Mesenchymal stem cell (in vitro differentiated cells and primary cell): Measurements from ENCODE around the gene FOXI1.

Experiments
- DNase-seq: peaks from one replicate; pipeline ENCODE4 v3.0.0-alpha.2; 2013
- H2AFZ ChIP-seq: one replicate; pipeline ENCODE4 v1.6.1; 2013; ENCODE audit warnings: low read depth, mild to moderate bottlenecking, control low read depth, inconsistent platforms, low read length, moderate library complexity
- H2AK5ac ChIP-seq: 2 replicates; pipeline ENCODE4 v1.6.1; 2013; ENCODE audit warnings: low read length, moderate library complexity, mild to moderate bottlenecking, inconsistent platforms; ENCODE audit not compliant: severe bottlenecking
- H2BK120ac ChIP-seq: one replicate; pipeline ENCODE4 v1.6.1; 2013; ENCODE audit warnings: low read depth, mild to moderate bottlenecking, inconsistent platforms, low read length, moderate library complexity
- H2BK12ac ChIP-seq, 2 experiments: one replicate each; pipeline ENCODE4 v1.6.1; 2013; ENCODE audit warnings: inconsistent platforms in 2 of 2, low read length in 2 of 2, mild to moderate bottlenecking in 2 of 2, moderate library complexity in 2 of 2, control low read depth in 1 of 2
- H2BK15ac ChIP-seq: one replicate; pipeline ENCODE4 v1.6.1; 2013; ENCODE audit warnings: mild to moderate bottlenecking, low read depth, inconsistent platforms; ENCODE audit not compliant: poor library complexity, severe bottlenecking
- H2BK5ac ChIP-seq: 2 replicates; pipeline ENCODE4 v1.6.1; 2013; ENCODE audit warnings: low read depth, mild to moderate bottlenecking, low read length, control low read depth, inconsistent platforms; ENCODE audit not compliant: poor library complexity, severe bottlenecking
- H3K14ac ChIP-seq, 2 experiments: one replicate each; pipeline ENCODE4 v1.6.1; 2013; ENCODE audit warnings: inconsistent platforms in 2 of 2, low read length in 2 of 2, control low read depth in 1 of 2, mild to moderate bottlenecking in 1 of 2, moderate library complexity in 1 of 2
- H3K18ac ChIP-seq, 2 experiments: one replicate each; pipeline ENCODE4 v1.6.1; 2013; ENCODE audit warnings: inconsistent platforms in 2 of 2, low read length in 2 of 2, control low read depth in 1 of 2, low read depth in 1 of 2, mild to moderate bottlenecking in 1 of 2
- H3K23ac ChIP-seq, 2 experiments: one replicate each; pipeline ENCODE4 v1.6.1; 2013; ENCODE audit warnings: inconsistent platforms in 2 of 2, low read length in 2 of 2, mild to moderate bottlenecking in 2 of 2, moderate library complexity in 2 of 2, control low read depth in 1 of 2
- H3K27ac ChIP-seq: 2 replicates; pipeline ENCODE4 v1.5.1; 2013; ENCODE audit warnings: mild to moderate bottlenecking, moderate library complexity, low read length, control low read depth, inconsistent platforms; ENCODE audit not compliant: poor library complexity, severe bottlenecking
- H3K27me3 ChIP-seq, 2 experiments: 2 replicates each; pipeline versions ENCODE4 v1.6.1 to v1.7.0; 2013; ENCODE audit warnings: low read length in 2 of 2, mild to moderate bottlenecking in 2 of 2, moderate library complexity in 2 of 2, control low read depth in 1 of 2, inconsistent platforms in 1 of 2; ENCODE audit not compliant: control insufficient read depth in 1 of 2, insufficient read depth in 1 of 2
- H3K36me3 ChIP-seq, 2 experiments: 2 replicates each; pipeline versions ENCODE4 v1.6.1 to v1.7.0; 2013; ENCODE audit warnings: low read length in 2 of 2, control low read depth in 1 of 2, inconsistent platforms in 1 of 2, low read depth in 1 of 2, mild to moderate bottlenecking in 1 of 2; ENCODE audit not compliant: insufficient read depth in 2 of 2, control insufficient read depth in 1 of 2
- H3K4ac ChIP-seq, 2 experiments: one replicate each; pipeline ENCODE4 v1.6.1; 2013; ENCODE audit warnings: inconsistent platforms in 2 of 2, low read length in 2 of 2, mild to moderate bottlenecking in 2 of 2, moderate library complexity in 2 of 2, control low read depth in 1 of 2, low read depth in 1 of 2
- H3K4me1 ChIP-seq: 2 replicates; pipeline ENCODE4 v1.6.1; 2013; ENCODE audit warnings: low read depth, low read length, control low read depth; ENCODE audit not compliant: control insufficient read depth, insufficient read depth
- H3K4me2 ChIP-seq: 2 replicates; pipeline ENCODE4 v1.6.1; 2013; ENCODE audit warnings: low read length, mild to moderate bottlenecking, inconsistent platforms; ENCODE audit not compliant: poor library complexity, severe bottlenecking
- H3K4me3 ChIP-seq, 2 experiments: 2 replicates each; pipeline versions ENCODE4 v1.5.1 to v1.7.0; 2013; ENCODE audit warnings: low read length in 2 of 2, mild to moderate bottlenecking in 2 of 2, control low read depth in 1 of 2, low read depth in 1 of 2; ENCODE audit not compliant: insufficient read depth in 1 of 2
- H3K79me1 ChIP-seq: replicated peaks from 2 replicates; pipeline ENCODE4 v1.6.1; 2013; ENCODE audit warnings: mild to moderate bottlenecking, control low read depth, low read length, inconsistent platforms; ENCODE audit not compliant: poor library complexity, severe bottlenecking
- H3K9ac ChIP-seq: 2 replicates; pipeline ENCODE4 v1.7.0; 2013; ENCODE audit warnings: mild to moderate bottlenecking, low read length, moderate library complexity
- H3K9me3 ChIP-seq: 2 replicates; pipeline ENCODE4 v1.7.0; 2013; ENCODE audit warnings: mild to moderate bottlenecking, low read length; ENCODE audit not compliant: control insufficient read depth
- H4K8ac ChIP-seq: one replicate; pipeline ENCODE4 v1.6.1; 2013; ENCODE audit warnings: inconsistent platforms, mild to moderate bottlenecking, low read length, moderate library complexity
- H4K91ac ChIP-seq: one replicate; pipeline ENCODE4 v1.6.1; 2013; ENCODE audit warnings: mild to moderate bottlenecking, low read length, inconsistent platforms
- WGBS: methylation state at CpG from one replicate; pipeline ENCODE4 v1.1.7; 2013; ENCODE audit warnings: mixed read lengths; 5-methylcytosine and 5-hydroxymethylcytosine counted together

Gene FOXI1

GRCh38 chr5:170126061-170126460 lies 20.4 kb downstream of the FOXI1 start:
- Histone ChIP-seq H2BK120ac (no peak overlapping the region), H3K9ac (no peak overlapping the region), H3K27me3 (peaks cover 0 to 14% of the 10 kb centered on the region in 2 experiments), H3K14ac (no peak overlapping the region), H3K9me3 (peaks cover 17% of the 10 kb centered on the region), H3K4me1 (no peaks in the 10 kb centered on the region), H3K18ac (no peak overlapping the region), H2BK5ac (no peak overlapping the region), H4K8ac (no peak overlapping the region), H2AFZ (no peak overlapping the region), H3K4me2 (no peak overlapping the region), H3K79me1 (no peaks in the 10 kb centered on the region), H3K27ac (no peak overlapping the region), H3K4ac (no peak overlapping the region), H2BK15ac (no peak overlapping the region), H4K91ac (no peak overlapping the region), H3K4me3 (no peak overlapping the region), H3K23ac (no peak overlapping the region), H2BK12ac (no peak overlapping the region), H3K36me3 (no peaks in the 10 kb centered on the region), H2AK5ac (no peak overlapping the region)
- WGBS: 84% methylated on average over 1 of the region's 1 CpG
- DNase-seq: no peak

- H4K8ac ChIP-seq: no peak overlapping the region
- no peak overlapping the region for H4K91ac ChIP-seq
- H3K23ac ChIP-seq: no peak overlapping the region
- no peak overlapping the region for H3K9ac ChIP-seq
- H2BK12ac ChIP-seq: no peak overlapping the region
- H3K4me1 ChIP-seq: no peaks in the 10 kb centered on the region
- H3K9me3 ChIP-seq: peaks cover 17% of the 10 kb centered on the region
- H2AFZ ChIP-seq: no peak overlapping the region
- H3K79me1 ChIP-seq: no peaks in the 10 kb centered on the region
- no peak overlapping the region for H2BK5ac ChIP-seq
- no peak overlapping the region for H2BK15ac ChIP-seq
- 50% methylated on average over 1 of the region's 1 CpG for WGBS
- H2BK120ac ChIP-seq: no peak overlapping the region
- H3K4ac ChIP-seq: no peak overlapping the region
- no peak for DNase-seq
- no peak overlapping the region for H2AK5ac ChIP-seq
- no peak overlapping the region for H3K18ac ChIP-seq
- peaks cover 0 to 9% of the 10 kb centered on the region in 2 experiments for H3K27me3 ChIP-seq
- no peak overlapping the region for H3K4me2 ChIP-seq
- no peaks in the 10 kb centered on the region for H3K36me3 ChIP-seq
- no peak overlapping the region for H3K14ac ChIP-seq
- no peak overlapping the region for H3K27ac ChIP-seq
- H3K4me3 ChIP-seq: no peak overlapping the region
Measured at GRCh38 chr5:170126626-170127025, 20.9 kb downstream of the FOXI1 start.

DNA sequence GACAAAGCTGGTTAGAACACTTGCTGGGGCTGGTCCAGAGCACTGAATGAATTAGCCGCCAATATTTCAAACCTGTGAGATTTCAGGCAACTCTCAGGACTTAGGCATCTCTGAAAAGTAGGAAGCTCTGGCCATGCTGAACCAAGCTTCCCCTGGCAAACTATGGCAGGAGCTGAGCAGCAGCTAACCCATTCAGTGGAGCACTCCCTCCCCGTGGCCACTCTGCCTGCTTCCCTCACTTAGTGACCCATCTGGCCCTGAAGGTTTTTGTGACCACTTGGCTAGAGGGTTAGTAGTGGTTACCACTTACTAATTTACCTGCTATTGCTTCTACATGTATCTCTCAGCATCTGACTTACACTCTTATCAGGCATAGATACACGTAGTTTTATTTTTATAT lies 25.5 kb downstream of the FOXI1 start:
- 99% methylated on average over 2 of the region's 3 CpGs for WGBS
- peaks cover 10% of the 10 kb centered on the region for H3K9me3 ChIP-seq
- DNase-seq: no peak

GRCh38 chr5:170132269-170132975 lies 26.7 kb downstream of the FOXI1 start:
- WGBS: 42% methylated on average over 4 of the region's 4 CpGs

More for the DNA sequence above, 25.5 kb downstream of the FOXI1 start:
- no peak overlapping the region for H3K23ac ChIP-seq
- H3K18ac ChIP-seq: no peak overlapping the region
- no peaks in the 10 kb centered on the region for H3K79me1 ChIP-seq
- H2AFZ ChIP-seq: no peak overlapping the region
- no peak overlapping the region for H2AK5ac ChIP-seq
- no peak overlapping the region for H3K4me3 ChIP-seq
- no peak overlapping the region for H3K4ac ChIP-seq
- H3K14ac ChIP-seq: peak overlapping the region in 1 of 2 experiments; percentile 18
- H4K91ac ChIP-seq: no peak overlapping the region
- no peak overlapping the region for H4K8ac ChIP-seq
- no peak overlapping the region for H2BK15ac ChIP-seq
- no peaks in the 10 kb centered on the region for H3K4me1 ChIP-seq
- H2BK120ac ChIP-seq: no peak overlapping the region
- H2BK5ac ChIP-seq: no peak overlapping the region
- H3K9ac ChIP-seq: no peak overlapping the region
- H3K27me3 ChIP-seq: no peaks in the 10 kb centered on the region
- H3K4me2 ChIP-seq: no peak overlapping the region
- H3K36me3 ChIP-seq: no peaks in the 10 kb centered on the region
- no peak overlapping the region for H2BK12ac ChIP-seq
- no peak overlapping the region for H3K27ac ChIP-seq

More at GRCh38 chr5:170132269-170132975, 26.7 kb downstream of the FOXI1 start:
- Histone ChIP-seq H3K4me2 (no peak overlapping the region), H3K14ac (peak overlapping the region in 1 of 2 experiments; percentile 32), H3K36me3 (no peaks in the 10 kb centered on the region), H3K4me3 (no peak overlapping the region), H2BK5ac (no peak overlapping the region), H3K9ac (no peak overlapping the region), H2BK12ac (no peak overlapping the region), H3K18ac (peak overlapping the region in 1 of 2 experiments; percentile 12), H3K23ac (no peak overlapping the region), H3K9me3 (no peaks in the 10 kb centered on the region), H3K27ac (no peak overlapping the region), H4K91ac (no peak overlapping the region), H3K4me1 (no peaks in the 10 kb centered on the region), H2AFZ (no peak overlapping the region), H3K4ac (no peak overlapping the region), H3K27me3 (no peaks in the 10 kb centered on the region), H2BK120ac (no peak overlapping the region), H2BK15ac (no peak overlapping the region), H4K8ac (no peak overlapping the region), H2AK5ac (no peak overlapping the region), H3K79me1 (no peaks in the 10 kb centered on the region)
- DNase-seq: peak; percentile 63
